OCI-LY1 (cell line): ENCODE measurements around the gene HNMT.
"Not testable (repeated sequence)": the region's sequence is repeated elsewhere in the genome, so short reads cannot be mapped to it uniquely, and the experiment has no call there.

ENCODE experiments used
- H2AFZ ChIP-seq: fragments of 200-600 bp; sonication (generic), shearing (Covaris generic); 2 replicates; pipeline ENCODE4 v1.6.0; 2014; ENCODE audit warnings: antibody characterized with exemption, mild to moderate bottlenecking, low read length
- H3F3A ChIP-seq: fragments of 200-600 bp; sonication (generic), shearing (Covaris generic); 2 replicates; pipeline ENCODE4 v1.6.0; 2014; ENCODE audit warnings: mild to moderate bottlenecking, antibody characterized with exemption, low read length, moderate library complexity; ENCODE audit not compliant: insufficient read depth
- H3K27ac ChIP-seq: fragments of 200-600 bp; sonication (generic); 2 replicates; pipeline ENCODE4 v1.5.1; 2014; ENCODE audit warnings: low read length, mixed run types, mild to moderate bottlenecking, low read depth; ENCODE audit not compliant: poor library complexity, severe bottlenecking
- H3K27me3 ChIP-seq: fragments of 200-600 bp; sonication (generic); 2 replicates; pipeline ENCODE4 v1.6.0; 2014; ENCODE audit warnings: antibody characterized with exemption, mild to moderate bottlenecking, low read length, moderate library complexity; ENCODE audit not compliant: insufficient read depth
- H3K36me3 ChIP-seq: fragments of 200-600 bp; sonication (generic); 2 replicates; pipeline ENCODE4 v1.6.1; 2014; ENCODE audit warnings: mild to moderate bottlenecking, antibody characterized with exemption, low read length, moderate library complexity, mixed read lengths; ENCODE audit not compliant: insufficient read depth
- H3K4me1 ChIP-seq: fragments of 200-600 bp; sonication (generic); 2 replicates; pipeline ENCODE4 v1.5.1; 2014; ENCODE audit warnings: mild to moderate bottlenecking, low read length, moderate library complexity; ENCODE audit not compliant: insufficient read depth, severe bottlenecking
- H3K4me2 ChIP-seq: fragments of 200-600 bp; sonication (generic), shearing (Covaris generic); 2 replicates; pipeline ENCODE4 v1.6.1; 2014; ENCODE audit warnings: low read length
- H3K4me3 ChIP-seq: fragments of 200-600 bp; sonication (generic); 2 replicates; pipeline ENCODE4 v1.5.1; 2014; ENCODE audit warnings: low read length, low read depth, mild to moderate bottlenecking, mixed read lengths; ENCODE audit not compliant: poor library complexity, severe bottlenecking
- H3K79me2 ChIP-seq: fragments of 200-600 bp; shearing (Covaris generic); 2 replicates; pipeline ENCODE4 v1.6.1; 2016; ENCODE audit warnings: mixed run types, low read length, mixed read lengths; ENCODE audit not compliant: insufficient read depth
- H3K9ac ChIP-seq: fragments of 200-600 bp; sonication (generic), shearing (Covaris generic); 2 replicates; pipeline ENCODE4 v1.6.1; 2014; ENCODE audit warnings: mild to moderate bottlenecking, low read length, mixed read lengths
- H3K9me2 ChIP-seq: fragments of 200-600 bp; sonication (generic), shearing (Covaris generic); 2 replicates; pipeline ENCODE4 v1.6.1; 2014; ENCODE audit warnings: low read depth, mild to moderate bottlenecking, low read length, mixed read lengths
- H3K9me3 ChIP-seq: fragments of 200-600 bp; shearing (Covaris generic); 2 replicates; pipeline ENCODE4 v1.6.1; 2014; ENCODE audit warnings: low read length, mixed read lengths
- H4K20me1 ChIP-seq: fragments of 200-600 bp; sonication (generic), shearing (Covaris generic); 2 replicates; pipeline ENCODE4 v1.6.0; 2016; ENCODE audit warnings: mild to moderate bottlenecking, low read length; ENCODE audit not compliant: insufficient read depth
- EZH2 ChIP-seq: fragments of 200-600 bp; sonication (generic), shearing (Covaris generic); IDR thresholded peaks from 2 replicates; pipeline ENCODE4 v1.8.0; 2017; ENCODE audit warnings: borderline replicate concordance, mixed run types, mild to moderate bottlenecking, antibody characterized with exemption, low read length, moderate library complexity, mixed read lengths
- TF ChIP-seq, protein P1 (sequence below): fragments of 200-600 bp; sonication (generic), shearing (Covaris generic); IDR thresholded peaks from 2 replicates; pipeline ENCODE4 v1.5.1; 2017; ENCODE audit warnings: mild to moderate bottlenecking, antibody characterized with exemption, low read length, moderate library complexity, mixed read lengths

Gene HNMT

DNA sequence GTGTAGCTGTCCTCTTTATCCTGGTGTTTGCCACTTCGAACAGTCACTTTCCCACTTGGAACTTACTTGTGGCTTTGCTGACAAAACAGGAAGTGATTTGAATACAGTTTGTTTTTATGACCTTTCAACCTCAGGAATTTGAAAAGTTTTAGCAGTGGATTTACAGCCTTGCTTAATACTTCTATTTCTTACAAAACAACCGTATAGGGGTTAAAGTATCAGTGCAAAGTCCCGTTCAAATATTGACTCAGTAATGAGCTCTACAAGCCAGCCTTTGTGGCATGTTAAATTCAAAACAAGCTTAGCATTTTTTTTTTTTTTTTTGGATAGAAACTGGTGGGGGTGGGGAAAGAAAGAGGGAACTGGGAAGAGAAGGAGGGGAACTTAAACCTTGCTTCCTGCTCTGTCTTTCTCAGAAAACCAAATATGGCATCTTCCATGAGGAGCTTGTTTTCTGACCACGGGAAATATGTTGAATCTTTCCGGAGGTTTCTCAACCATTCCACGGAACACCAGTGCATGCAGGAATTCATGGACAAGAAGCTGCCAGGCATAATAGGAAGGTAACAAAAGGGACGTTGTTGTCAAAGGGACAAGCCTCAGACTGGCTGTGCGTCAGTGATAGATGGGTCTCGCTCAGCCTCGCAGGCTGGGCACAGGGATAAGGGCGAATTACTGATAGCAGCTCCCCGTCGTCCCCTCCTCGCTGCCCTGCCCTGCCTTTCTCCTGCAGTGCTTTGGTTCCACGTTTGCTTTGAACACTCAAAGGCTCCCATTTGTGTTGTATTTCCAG lies at the start of gene HNMT:
Gene HNMT, plus strand, starts transcription at position 408 of the 793 bp plus-strand sequence. Its CDS starts 19 bp downstream, at position 427.
- Histone ChIP-seq H3K9ac (no peak within 1 kb of the TSS), H3K4me2 (no peak within 1 kb of the TSS), H3K27ac (no peak within 1 kb of the TSS), H3K79me2 (no peaks in the 10 kb centered on the region), H3K4me1 (no peaks in the 10 kb centered on the region), H2AFZ (no peak within 1 kb of the TSS), H3K9me2 (no peaks in the 10 kb centered on the region), H3K27me3 (no peaks in the 10 kb centered on the region), H3K36me3 (no peaks in the 10 kb centered on the region), H3K9me3 (no peaks in the 10 kb centered on the region), H3K4me3 (no peak within 1 kb of the TSS), H4K20me1 (no peaks in the 10 kb centered on the region), H3F3A (no peaks in the 10 kb centered on the region)
- no peak for TF ChIP-seq EZH2
- TF ChIP-seq, protein P1, sequence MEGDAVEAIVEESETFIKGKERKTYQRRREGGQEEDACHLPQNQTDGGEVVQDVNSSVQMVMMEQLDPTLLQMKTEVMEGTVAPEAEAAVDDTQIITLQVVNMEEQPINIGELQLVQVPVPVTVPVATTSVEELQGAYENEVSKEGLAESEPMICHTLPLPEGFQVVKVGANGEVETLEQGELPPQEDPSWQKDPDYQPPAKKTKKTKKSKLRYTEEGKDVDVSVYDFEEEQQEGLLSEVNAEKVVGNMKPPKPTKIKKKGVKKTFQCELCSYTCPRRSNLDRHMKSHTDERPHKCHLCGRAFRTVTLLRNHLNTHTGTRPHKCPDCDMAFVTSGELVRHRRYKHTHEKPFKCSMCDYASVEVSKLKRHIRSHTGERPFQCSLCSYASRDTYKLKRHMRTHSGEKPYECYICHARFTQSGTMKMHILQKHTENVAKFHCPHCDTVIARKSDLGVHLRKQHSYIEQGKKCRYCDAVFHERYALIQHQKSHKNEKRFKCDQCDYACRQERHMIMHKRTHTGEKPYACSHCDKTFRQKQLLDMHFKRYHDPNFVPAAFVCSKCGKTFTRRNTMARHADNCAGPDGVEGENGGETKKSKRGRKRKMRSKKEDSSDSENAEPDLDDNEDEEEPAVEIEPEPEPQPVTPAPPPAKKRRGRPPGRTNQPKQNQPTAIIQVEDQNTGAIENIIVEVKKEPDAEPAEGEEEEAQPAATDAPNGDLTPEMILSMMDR = no peak

DNA sequence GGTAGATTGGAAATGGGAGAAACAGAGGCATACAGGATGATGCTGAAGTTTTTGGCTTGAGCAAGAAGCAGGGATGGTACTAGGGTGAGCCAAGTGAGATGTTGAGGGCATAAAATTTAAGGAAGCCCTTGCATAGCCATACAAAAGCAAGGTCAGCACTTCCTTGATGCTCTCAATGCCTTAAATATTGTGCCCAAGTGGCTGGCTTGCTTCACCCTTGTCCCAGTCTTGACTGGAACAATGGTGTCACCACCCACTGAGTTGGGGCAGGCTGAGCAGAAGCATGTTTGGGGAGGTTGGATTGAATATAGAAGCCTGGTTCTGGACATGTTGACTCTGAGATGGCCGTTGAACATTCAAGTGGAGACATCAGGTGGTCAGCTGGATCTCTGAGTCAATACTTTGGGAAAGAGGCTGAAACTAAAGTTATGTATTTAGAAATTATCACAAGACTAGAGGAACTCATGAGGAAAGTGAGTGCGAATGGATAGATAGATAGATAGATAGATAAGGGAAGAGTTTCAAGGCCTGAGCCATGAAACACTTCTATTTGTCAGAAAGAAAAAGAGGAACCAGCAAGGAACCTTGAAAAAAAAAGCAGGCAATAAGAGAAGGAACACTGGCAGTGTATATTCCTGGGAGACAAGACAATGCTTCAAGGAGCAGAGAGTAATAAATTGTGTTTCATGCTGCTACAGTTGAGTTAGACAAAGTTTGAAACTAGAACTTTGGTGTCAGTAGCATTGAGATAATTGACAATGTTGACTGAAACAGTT lies 43.0 kb upstream of the HNMT start:
- H3K9ac ChIP-seq = no peak overlapping the region
- H3K27me3 ChIP-seq = no peaks in the 10 kb centered on the region
- no peak overlapping the region for H2AFZ ChIP-seq
- no peaks in the 10 kb centered on the region for H3K79me2 ChIP-seq
- no peak overlapping the region for H3K4me2 ChIP-seq
- no peaks in the 10 kb centered on the region for H3K36me3 ChIP-seq
- no peaks in the 10 kb centered on the region for H3K4me1 ChIP-seq
- TF ChIP-seq EZH2 = no peak
- TF ChIP-seq, protein P1 = no peak
- no peak overlapping the region for H3K4me3 ChIP-seq
- H3K27ac ChIP-seq = no peak overlapping the region
- H3F3A ChIP-seq = no peaks in the 10 kb centered on the region
- no peaks in the 10 kb centered on the region for H3K9me2 ChIP-seq
- no peaks in the 10 kb centered on the region for H3K9me3 ChIP-seq
- H4K20me1 ChIP-seq = no peaks in the 10 kb centered on the region

DNA sequence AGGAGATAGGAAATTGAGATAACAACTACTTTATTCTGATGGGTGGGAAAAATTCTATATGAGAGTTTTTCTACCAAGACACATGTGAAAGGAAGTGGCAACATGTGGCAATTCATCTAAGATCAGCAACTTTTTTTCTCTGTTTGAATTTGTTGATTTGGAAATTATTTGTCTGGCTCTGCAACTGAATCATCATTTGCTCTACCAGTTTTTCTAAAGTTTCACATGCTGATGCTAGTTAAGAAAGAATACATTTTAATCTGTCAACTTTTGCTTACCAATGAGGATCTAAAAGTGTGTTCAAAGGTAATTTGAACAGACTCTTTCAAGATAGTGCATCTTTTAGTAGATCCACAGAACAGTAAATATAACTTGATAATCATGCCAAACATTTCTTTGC lies 42.1 kb upstream of the HNMT start:
- H3K27ac ChIP-seq, H3K27me3 ChIP-seq, H3K4me1 ChIP-seq, H3K4me3 ChIP-seq, H3K9me3 ChIP-seq, H3K9ac ChIP-seq, H3F3A ChIP-seq, H3K36me3 ChIP-seq, H3K79me2 ChIP-seq, H3K4me2 ChIP-seq, H4K20me1 ChIP-seq, H3K9me2 ChIP-seq, H2AFZ ChIP-seq: not testable (repeated sequence)
